ENCODE data around the gene RNF217. TPM values are rescaled to one million over a fixed set of nuclear protein-coding genes. Genes with fewer than 3 reads are reported as not detected.

RNF217 gene
- total RNA-seq, 1 experiment from 2014 or later, result 12.2 TPM

DNA sequence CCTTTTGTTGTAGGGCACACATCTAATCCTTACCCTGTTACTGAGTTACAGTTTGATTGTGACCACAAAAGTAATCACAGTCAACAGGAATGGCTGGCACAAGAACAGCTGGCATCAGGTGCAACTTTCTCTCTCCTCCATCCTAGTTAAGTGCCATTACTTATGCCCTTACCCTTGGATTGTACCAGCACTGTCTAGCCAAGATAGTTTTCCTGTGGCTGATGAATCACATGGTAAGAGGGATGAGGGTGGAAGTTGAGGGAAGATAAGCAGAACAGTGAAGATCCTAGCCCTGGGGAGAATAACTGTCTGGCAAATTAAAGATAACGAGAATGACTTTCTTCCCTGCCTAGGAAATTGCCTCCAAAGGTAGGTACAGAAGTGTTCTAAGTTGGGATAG, 42.0 kb downstream of the RNF217 start (continued):
- TF ChIP-seq PREB (CRISPR knock-in tag; IDR thresholded peaks at IDR 0.05; ENCODE audit: borderline replicate concordance) (no peak), TEAD1 (CRISPR knock-in tag; IDR thresholded peaks at IDR 0.05) (no peak), ELF4 (CRISPR knock-in tag; IDR thresholded peaks at IDR 0.05; ENCODE audit: low read depth) (no peak), GTF2I (CRISPR knock-in tag; conservative IDR thresholded peaks at IDR 0.05) (no peak), ZNF263 (CRISPR knock-in tag; IDR thresholded peaks at IDR 0.05; ENCODE audit: low read depth) (no peak), GABPB1 (CRISPR knock-in tag; IDR thresholded peaks at IDR 0.05) (no peak), PRDM15 (CRISPR knock-in tag; IDR thresholded peaks at IDR 0.05) (no peak)

DNA sequence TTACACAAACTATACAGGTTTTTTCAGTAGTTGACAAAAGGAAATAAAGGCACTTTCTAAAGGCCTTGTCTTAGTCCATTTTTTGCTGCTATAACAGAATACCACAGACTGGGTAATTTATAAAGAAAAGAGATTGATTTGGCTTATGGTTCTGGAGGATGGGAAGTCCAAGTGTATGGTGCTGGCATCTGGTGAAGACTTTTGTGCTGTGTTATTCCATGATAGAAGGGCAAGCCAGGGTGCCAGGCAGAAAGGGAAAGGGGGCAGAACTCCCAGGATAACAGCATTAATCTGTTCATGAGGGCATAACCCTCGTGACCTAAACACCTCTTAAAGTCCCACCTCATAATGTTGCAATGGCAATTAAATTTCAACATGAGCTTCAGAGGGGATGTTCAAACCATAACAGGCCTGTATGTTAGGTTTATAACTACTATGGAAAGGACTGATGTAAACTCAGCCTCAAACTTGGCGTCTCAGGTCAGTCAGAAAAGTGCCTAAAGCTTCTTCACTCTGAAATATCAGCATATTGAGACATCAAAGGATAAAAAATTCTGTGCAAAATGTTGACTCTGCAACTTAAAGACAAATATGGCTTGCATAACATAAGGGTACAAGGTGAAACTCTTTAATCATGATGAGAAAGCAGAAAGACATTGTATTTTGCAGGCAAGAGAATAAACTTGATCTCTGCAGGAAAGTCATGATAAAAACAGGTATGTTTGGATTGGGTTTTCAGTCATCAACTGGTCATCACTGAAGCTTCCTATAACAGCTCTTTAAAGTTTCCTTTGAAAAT, 42.8 kb downstream of the RNF217 start:
- CTCF ChIA-PET, result no interaction called here
- Mint-ChIP-seq H3K36me3 (no peaks in the 10 kb centered on the region), H3K9me3 (peaks cover 7% of the 10 kb centered on the region; the same call in 1 of the 2 replicates), H3K27ac (no peak overlapping the region; the same call in 1 of the 2 replicates), H3K4me3 (no peak overlapping the region), H3K4me1 (peaks cover 13% of the 10 kb centered on the region), H3K27me3 (ENCODE audit: low read depth) (no peaks in the 10 kb centered on the region)
- no peak for DNase-seq (ENCODE audit: low spot score)
- no peak for ATAC-seq
- POLR2A ChIA-PET, result no interaction called here
- TF ChIP-seq CBFB (CRISPR knock-in tag; IDR thresholded peaks at IDR 0.05; ENCODE audit: low read depth) (no peak), ELF4 (CRISPR knock-in tag; IDR thresholded peaks at IDR 0.05; ENCODE audit: low read depth) (no peak), SMAD4 (CRISPR knock-in tag; IDR thresholded peaks at IDR 0.05) (no peak), E2F1 (CRISPR knock-in tag; IDR thresholded peaks at IDR 0.05) (no peak), EMX1 (CRISPR knock-in tag; IDR thresholded peaks at IDR 0.05) (no peak), FOXK1 (CRISPR knock-in tag; IDR thresholded peaks at IDR 0.05) (no peak), ATF6 (CRISPR knock-in tag; IDR thresholded peaks at IDR 0.05) (no peak), MXD4 (CRISPR knock-in tag; IDR thresholded peaks at IDR 0.05; ENCODE audit: borderline replicate concordance) (no peak), JUN (CRISPR knock-in tag; IDR thresholded peaks at IDR 0.05) (no peak), ESRRA (CRISPR knock-in tag; IDR thresholded peaks at IDR 0.05; ENCODE audit: borderline replicate concordance) (no peak), CREB1 (CRISPR knock-in tag; IDR thresholded peaks at IDR 0.05) (no peak)
- TF ChIP-seq, protein P1, sequence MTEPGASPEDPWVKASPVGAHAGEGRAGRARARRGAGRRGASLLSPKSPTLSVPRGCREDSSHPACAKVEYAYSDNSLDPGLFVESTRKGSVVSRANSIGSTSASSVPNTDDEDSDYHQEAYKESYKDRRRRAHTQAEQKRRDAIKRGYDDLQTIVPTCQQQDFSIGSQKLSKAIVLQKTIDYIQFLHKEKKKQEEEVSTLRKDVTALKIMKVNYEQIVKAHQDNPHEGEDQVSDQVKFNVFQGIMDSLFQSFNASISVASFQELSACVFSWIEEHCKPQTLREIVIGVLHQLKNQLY (CRISPR knock-in tag; IDR thresholded peaks at IDR 0.05), result no peak
- TF ChIP-seq, protein P2, sequence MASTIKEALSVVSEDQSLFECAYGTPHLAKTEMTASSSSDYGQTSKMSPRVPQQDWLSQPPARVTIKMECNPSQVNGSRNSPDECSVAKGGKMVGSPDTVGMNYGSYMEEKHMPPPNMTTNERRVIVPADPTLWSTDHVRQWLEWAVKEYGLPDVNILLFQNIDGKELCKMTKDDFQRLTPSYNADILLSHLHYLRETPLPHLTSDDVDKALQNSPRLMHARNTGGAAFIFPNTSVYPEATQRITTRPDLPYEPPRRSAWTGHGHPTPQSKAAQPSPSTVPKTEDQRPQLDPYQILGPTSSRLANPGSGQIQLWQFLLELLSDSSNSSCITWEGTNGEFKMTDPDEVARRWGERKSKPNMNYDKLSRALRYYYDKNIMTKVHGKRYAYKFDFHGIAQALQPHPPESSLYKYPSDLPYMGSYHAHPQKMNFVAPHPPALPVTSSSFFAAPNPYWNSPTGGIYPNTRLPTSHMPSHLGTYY (CRISPR knock-in tag; IDR thresholded peaks at IDR 0.05), result no peak
- TF ChIP-seq, protein P3, sequence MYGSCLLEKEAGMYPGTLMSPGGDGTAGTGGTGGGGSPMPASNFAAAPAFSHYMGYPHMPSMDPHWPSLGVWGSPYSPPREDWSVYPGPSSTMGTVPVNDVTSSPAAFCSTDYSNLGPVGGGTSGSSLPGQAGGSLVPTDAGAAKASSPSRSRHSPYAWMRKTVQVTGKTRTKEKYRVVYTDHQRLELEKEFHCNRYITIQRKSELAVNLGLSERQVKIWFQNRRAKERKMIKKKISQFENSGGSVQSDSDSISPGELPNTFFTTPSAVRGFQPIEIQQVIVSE (CRISPR knock-in tag; IDR thresholded peaks at IDR 0.05; ENCODE audit: borderline replicate concordance), result no peak
- TF ChIP-seq, protein P4, sequence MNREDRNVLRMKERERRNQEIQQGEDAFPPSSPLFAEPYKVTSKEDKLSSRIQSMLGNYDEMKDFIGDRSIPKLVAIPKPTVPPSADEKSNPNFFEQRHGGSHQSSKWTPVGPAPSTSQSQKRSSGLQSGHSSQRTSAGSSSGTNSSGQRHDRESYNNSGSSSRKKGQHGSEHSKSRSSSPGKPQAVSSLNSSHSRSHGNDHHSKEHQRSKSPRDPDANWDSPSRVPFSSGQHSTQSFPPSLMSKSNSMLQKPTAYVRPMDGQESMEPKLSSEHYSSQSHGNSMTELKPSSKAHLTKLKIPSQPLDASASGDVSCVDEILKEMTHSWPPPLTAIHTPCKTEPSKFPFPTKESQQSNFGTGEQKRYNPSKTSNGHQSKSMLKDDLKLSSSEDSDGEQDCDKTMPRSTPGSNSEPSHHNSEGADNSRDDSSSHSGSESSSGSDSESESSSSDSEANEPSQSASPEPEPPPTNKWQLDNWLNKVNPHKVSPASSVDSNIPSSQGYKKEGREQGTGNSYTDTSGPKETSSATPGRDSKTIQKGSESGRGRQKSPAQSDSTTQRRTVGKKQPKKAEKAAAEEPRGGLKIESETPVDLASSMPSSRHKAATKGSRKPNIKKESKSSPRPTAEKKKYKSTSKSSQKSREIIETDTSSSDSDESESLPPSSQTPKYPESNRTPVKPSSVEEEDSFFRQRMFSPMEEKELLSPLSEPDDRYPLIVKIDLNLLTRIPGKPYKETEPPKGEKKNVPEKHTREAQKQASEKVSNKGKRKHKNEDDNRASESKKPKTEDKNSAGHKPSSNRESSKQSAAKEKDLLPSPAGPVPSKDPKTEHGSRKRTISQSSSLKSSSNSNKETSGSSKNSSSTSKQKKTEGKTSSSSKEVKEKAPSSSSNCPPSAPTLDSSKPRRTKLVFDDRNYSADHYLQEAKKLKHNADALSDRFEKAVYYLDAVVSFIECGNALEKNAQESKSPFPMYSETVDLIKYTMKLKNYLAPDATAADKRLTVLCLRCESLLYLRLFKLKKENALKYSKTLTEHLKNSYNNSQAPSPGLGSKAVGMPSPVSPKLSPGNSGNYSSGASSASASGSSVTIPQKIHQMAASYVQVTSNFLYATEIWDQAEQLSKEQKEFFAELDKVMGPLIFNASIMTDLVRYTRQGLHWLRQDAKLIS (CRISPR knock-in tag; IDR thresholded peaks at IDR 0.05; ENCODE audit: borderline replicate concordance), result no peak

All from WTC11 (cell line).